HepG2 (cell line): ENCODE data around the gene ZBTB48. TPM values are rescaled to one million over a fixed set of nuclear protein-coding genes. Genes with fewer than 3 reads are reported as not detected.
A peak's percentile ranks its signal among the peaks of the same experiment; 100 is the strongest.

ENCODE experiments used
- ATAC-seq: fragments of 200-7000 bp; cut with Tn5 transposase; 3 replicates; pipeline ENCODE4 v1.9.1; 2020; ENCODE audit warnings: mild to moderate bottlenecking, moderate library complexity
- BruUV-seq: library from RNA; stranded (reverse); fragments of 400-500 nt; replicated peaks from 2 replicates; lab custom pipeline; 2021; lab: Mats Ljungman, UMichigan
- CTCF ChIA-PET: fragments of 300-600 bp; formaldehyde crosslinking; extraction: SDS; loops from one replicate; lab custom pipeline; 2021; ENCODE audit warnings: low total read pairs, inconsistent platforms, low intra/inter-chr PET ratio; lab: Yijun Ruan, JAX
- POLR2A ChIA-PET: fragments of 350-600 bp; sonication (Branson Sonifier 250); formaldehyde crosslinking; loops from one replicate; lab custom pipeline; 2020; ENCODE audit warnings: antibody characterized with exemption, inconsistent platforms; lab: Yijun Ruan, JAX
- DNase-seq: peaks from one replicate; pipeline ENCODE4 v3.0.0-alpha.2; 2015; ENCODE audit warnings: low spot score
- FAIRE-seq: peaks from 3 replicates; lab custom pipeline; 2011; peaks lifted over from hg19 to GRCh38; lab: Jason Lieb, UNC
- H2AFZ ChIP-seq: one replicate; pipeline ENCODE4 v1.6.1; 2011; ENCODE audit warnings: low read length, inconsistent platforms
- H3K27ac ChIP-seq: fragments of 300-600 bp; 3 replicates; pipeline ENCODE4 v1.8.0; 2011; ENCODE audit warnings: mixed run types, mild to moderate bottlenecking, mixed read lengths, low read length, inconsistent platforms; ENCODE audit not compliant: insufficient read depth; ENCODE audit errors: extremely low read length
- H3K27me3 ChIP-seq, 2 experiments: fragments of 200-600 bp in 1 of 2; 2 replicates in 1 of 2; 3 replicates in 1 of 2; pipeline versions ENCODE4 v1.6.0 to v1.8.0; 2011; ENCODE audit warnings: low read length in 2 of 2, mild to moderate bottlenecking in 2 of 2, moderate library complexity in 2 of 2, inconsistent platforms in 1 of 2; ENCODE audit not compliant: insufficient read depth in 2 of 2, control insufficient read depth in 1 of 2
- H3K36me3 ChIP-seq, 2 experiments: fragments of 200-600 bp in 1 of 2; replicated peaks in 1 of 2; 2 replicates in 1 of 2; 3 replicates in 1 of 2; pipeline versions ENCODE4 v1.5.1 to v1.8.0; 2011; ENCODE audit warnings: low read length in 2 of 2, inconsistent platforms in 1 of 2; ENCODE audit not compliant: insufficient read depth in 2 of 2, control insufficient read depth in 1 of 2
- H3K4me1 ChIP-seq: 2 replicates; pipeline ENCODE4 v1.5.1; 2012; ENCODE audit warnings: low read length, inconsistent platforms; ENCODE audit not compliant: insufficient read depth
- H3K4me2 ChIP-seq: 2 replicates; pipeline ENCODE4 v1.6.0; 2011; ENCODE audit warnings: low read depth, low read length, inconsistent platforms
- H3K4me3 ChIP-seq, 3 experiments: fragments of 200-600 bp in 1 of 3; sonication (generic), shearing (Covaris generic) in 1 of 3; replicated peaks in 1 of 3; 2 replicates each; pipeline ENCODE4 v1.5.1; 2011 to 2016; ENCODE audit warnings: low read length in 3 of 3, inconsistent platforms in 2 of 3, low read depth in 2 of 3, mild to moderate bottlenecking in 2 of 3, control low read depth in 1 of 3, mixed read lengths in 1 of 3; ENCODE audit not compliant: insufficient read depth in 1 of 3
- H3K79me2 ChIP-seq: one replicate; pipeline ENCODE4 v1.6.1; 2011; ENCODE audit warnings: low read length, inconsistent platforms; ENCODE audit not compliant: insufficient read depth
- H3K9ac ChIP-seq: 2 replicates; pipeline ENCODE4 v1.6.0; 2011; ENCODE audit warnings: mild to moderate bottlenecking, low read depth, low read length, inconsistent platforms; ENCODE audit not compliant: insufficient read depth
- H3K9me3 ChIP-seq: 2 replicates; pipeline ENCODE4 v1.5.1; 2012; ENCODE audit warnings: mild to moderate bottlenecking, low read length
- H4K20me1 ChIP-seq: 2 replicates; pipeline ENCODE4 v1.6.0; 2011; ENCODE audit warnings: inconsistent platforms, mild to moderate bottlenecking, low read length, moderate library complexity; ENCODE audit not compliant: insufficient read depth
- AKAP8 ChIP-seq: sonication (generic); formaldehyde crosslinking; IDR thresholded peaks from 2 replicates; pipeline ENCODE4 v1.5.1; 2020; ENCODE audit warnings: mild to moderate bottlenecking, missing genetic modification reagents
- CTCF ChIP-seq: sonication (generic); formaldehyde crosslinking; IDR thresholded peaks from 2 replicates; pipeline ENCODE4 v1.5.0; 2020; ENCODE audit warnings: mild to moderate bottlenecking, missing genetic modification reagents, moderate library complexity
- DBP ChIP-seq: sonication (generic); formaldehyde crosslinking; IDR thresholded peaks from 2 replicates; pipeline ENCODE4 v1.4.0; 2020; ENCODE audit warnings: missing genetic modification reagents; ENCODE audit errors: not compliant biosample characterization
- FOXK1 ChIP-seq: sonication (generic); formaldehyde crosslinking; IDR thresholded peaks from 2 replicates; pipeline ENCODE4 v1.4.0; 2020; ENCODE audit warnings: low read depth, missing genetic modification reagents, borderline replicate concordance
- NBN ChIP-seq: fragments of 450-650 bp; conservative IDR thresholded peaks from 2 replicates; pipeline ENCODE4 v1.6.1; 2017
- NONO ChIP-seq, 2 experiments: fragments of 450-650 bp in 1 of 2; sonication (generic) in 1 of 2; formaldehyde crosslinking in 1 of 2; IDR thresholded peaks in 1 of 2; conservative IDR thresholded peaks in 1 of 2; 2 replicates each; pipeline versions ENCODE4 v1.6.1 to v1.8.0; 2017 to 2022; ENCODE audit warnings: mild to moderate bottlenecking in 1 of 2, missing genetic modification reagents in 1 of 2, moderate library complexity in 1 of 2
- RFX3 ChIP-seq: IDR thresholded peaks from 2 replicates; pipeline ENCODE4 v1.6.1; 2016; ENCODE audit warnings: missing biosample characterization, missing genetic modification reagents
- THAP11 ChIP-seq: IDR thresholded peaks from 2 replicates; pipeline ENCODE4 v1.6.1; 2016; ENCODE audit warnings: missing biosample characterization, missing genetic modification reagents
- ZBTB14 ChIP-seq: sonication (generic); formaldehyde crosslinking; IDR thresholded peaks from 2 replicates; pipeline ENCODE4 v1.4.0; 2020; ENCODE audit warnings: missing genetic modification reagents
- ZNF281 ChIP-seq: sonication (generic); formaldehyde crosslinking; IDR thresholded peaks from 2 replicates; pipeline ENCODE4 v1.4.0; 2020; ENCODE audit warnings: missing genetic modification reagents, borderline replicate concordance
- ZNF354B ChIP-seq: sonication (generic); formaldehyde crosslinking; IDR thresholded peaks from 2 replicates; pipeline ENCODE4 v1.8.0; 2022; ENCODE audit warnings: mild to moderate bottlenecking, missing genetic modification reagents
- ZNF570 ChIP-seq: sonication (generic); formaldehyde crosslinking; IDR thresholded peaks from 2 replicates; pipeline ENCODE4 v1.4.0; 2020; ENCODE audit warnings: mild to moderate bottlenecking, missing genetic modification reagents, borderline replicate concordance
- ZNF589 ChIP-seq: sonication (generic); formaldehyde crosslinking; conservative IDR thresholded peaks from 2 replicates; pipeline ENCODE4 v1.8.0; 2022; ENCODE audit warnings: mild to moderate bottlenecking, moderate library complexity, missing genetic modification reagents
- ZNF724P ChIP-seq: sonication (generic); formaldehyde crosslinking; IDR thresholded peaks from 2 replicates; pipeline ENCODE4 v1.8.0; 2022; ENCODE audit warnings: missing genetic modification reagents, borderline replicate concordance
- WGBS: methylation state at CpG from one replicate; pipeline ENCODE4 v1.1.6; 2017; ENCODE audit warnings: low lambda C conversion rate; 5-methylcytosine and 5-hydroxymethylcytosine counted together
- in situ Hi-C: cut with HindIII; loops from 2 replicates; pipeline ENCODE4 v1.10.0; 2017; ENCODE audit warnings: low pct_unique_long_range_greater_than_20kb; ENCODE audit not compliant: extremely low pct_ligation_motif_present
- intact Hi-C: fragments of 100-400 bp; cut with micrococcal nuclease; formaldehyde crosslinking; loops from one replicate; pipeline ENCODE4 v1.10.0; 2022; ENCODE audit not compliant: unreplicated experiment
- polyA plus RNA-seq, 8 experiments: library from polyadenylated mRNA; depleted of rRNA in 3 of 8; stranded (reverse) in 7 of 8; unstranded in 1 of 8; fragments of >200 nt; fragmentation: Illumina TruSeq in 4 of 8; extraction: Trizol in 4 of 8; gene quantifications; 2 replicates each; pipeline versions ENCODE4 v1.2.1 to v1.2.3, GENCODE V29; 2011 to 2016; ENCODE audit warnings: low read depth in 4 of 8, missing spikeins in 1 of 8, mixed read lengths in 1 of 8; ENCODE audit not compliant: insufficient read depth in 1 of 8
- total RNA-seq, 5 experiments: library from RNA; depleted of rRNA; stranded (reverse); fragments of >200 nt; fragmentation: Illumina TruSeq; extraction: Trizol; gene quantifications; 2 replicates each; pipeline ENCODE4 v1.2.3, GENCODE V29; 2016; ENCODE audit warnings: low read depth in 1 of 5

The ZBTB48 gene
- total and polyA plus RNA-seq, 2 of the 13 experiments (the other 11 are each of a cell fraction or from before 2014, with no cell fraction given), result 13.0 to 17.1 TPM

- Histone ChIP-seq H3K27me3 (no peaks in the 10 kb centered on the region; a peak in 1 of 5 replicates), H3K4me3 (peak overlapping the region; percentile 77 to 93 (median 92)), H2AFZ (no peak overlapping the region), H3K9me3 (no peaks in the 10 kb centered on the region), H3K4me1 (peaks cover 59% of the 10 kb centered on the region), H3K36me3 (peaks cover 19 to 32% of the 10 kb centered on the region in 2 experiments), H3K27ac (peak overlapping the region; percentile 100), H4K20me1 (peaks cover 44% of the 10 kb centered on the region), H3K4me2 (peak overlapping the region; percentile 97), H3K79me2 (peaks cover 53% of the 10 kb centered on the region), H3K9ac (peak overlapping the region; percentile 87)
- FAIRE-seq, result peak; percentile 89
- WGBS, result 0% methylated on average over 25 of the region's 40 CpGs
- no TSS peak for BruUV-seq
- DNase-seq, result peak; percentile 89
- ATAC-seq, result peak; percentile 46
- ChIA-PET CTCF (interaction anchor here (1.3 kb wide), 1 partner anchor 47 kb away, joined by 5 read pairs; the partner anchor contains the start of gene NOL9), POLR2A (interaction anchor here (1.3 to 7.1 kb wide), 9 partner anchors 10 to 110 kb away, joined by 4 to 113 read pairs (median 8); partner anchors contain the start of genes NOL9, PHF13, PLEKHG5 and TAS1R1)
- intact Hi-C loops (loop anchor here (2.0 kb wide), 1 partner anchor 22 kb away; the partner anchor contains the start of gene ZBTB48), in situ Hi-C loops (no loop called here)
- TF ChIP-seq RFX3 (CRISPR knock-in tag) (no peak), DBP (CRISPR knock-in tag) (no peak), ZNF570 (CRISPR knock-in tag) (no peak), NONO (IDR thresholded peaks at IDR 0.05) (no peak), NONO (CRISPR knock-in tag; conservative IDR thresholded peaks at IDR 0.05) (no peak), AKAP8 (0 out of 2 replicates have a peak, but pooled peaks have one; percentile 6), NBN (no peak), ZNF354B (CRISPR knock-in tag) (no peak), CTCF (CRISPR knock-in tag) (no peak), ZBTB14 (CRISPR knock-in tag) (no peak; the same call in 1 of the 2 replicates), FOXK1 (CRISPR knock-in tag) (peak; percentile 89; the same call in 1 of the 2 replicates), ZNF589 (CRISPR knock-in tag) (0 out of 2 replicates have a peak, but pooled peaks have one; percentile 38), THAP11 (CRISPR knock-in tag) (peak; percentile 37; the same call in 1 of the 2 replicates), ZNF724P (CRISPR knock-in tag) (no peak; the same call in 1 of the 2 replicates), ZNF281 (CRISPR knock-in tag) (no peak)
Measured at GRCh38 chr1:6601049-6601922, 21.5 kb downstream of the ZBTB48 start.
